ENCODE results near the gene PAFAH1B1. TPM values are rescaled to one million over a fixed set of nuclear protein-coding genes. Genes with fewer than 3 reads are reported as not detected.

The PAFAH1B1 gene
- total RNA-seq, 2 experiments from 2014 or later = 163 to 167 TPM

Small RNA genes within 50 kb of the gene (microRNA-seq; reads per million reads assigned to microRNA genes)
- gene MIR6776 (ENCODE audit: borderline replicate concordance) = 1.8 reads per million

Other genes starting within 250 kb of the PAFAH1B1 start
- gene MNT, start 192.6 kb upstream of the PAFAH1B1 start, total RNA-seq = 10 to 100 TPM; 16.0 to 19.3 TPM
- gene METTL16, start 81.8 kb upstream of the PAFAH1B1 start, total RNA-seq = 10 to 100 TPM; 50.1 to 61.6 TPM
- 100 to 1,000 TPM; 107 to 123 TPM for gene CLUH, start 118.1 kb downstream of the PAFAH1B1 start, total RNA-seq
- not detected for gene CCDC92B, start 156.0 kb downstream of the PAFAH1B1 start, total RNA-seq
- under 1 TPM; 0.64 to 0.86 TPM for gene RAP1GAP2, start 202.8 kb downstream of the PAFAH1B1 start, total RNA-seq

All from activated CD4-positive, alpha-beta T cell treated with anti-CD3 and anti-CD28 coated beads for 36 hours (primary cell).